H1 (cell line): ENCODE measurements around the gene SND1. TPM values are rescaled to one million over a fixed set of nuclear protein-coding genes. Genes with fewer than 3 reads are reported as not detected.

Source experiments
- SIRT6 ChIP-seq: IDR thresholded peaks from one replicate; pipeline ENCODE4 v1.7.1; 2012; ENCODE audit warnings: low read length, inconsistent platforms
- polyA plus RNA-seq, 7 experiments: library from polyadenylated mRNA; depleted of rRNA in 3 of 7; stranded (reverse) in 5 of 7; unstranded in 2 of 7; fragments of >200 nt in 5 of 7; fragments of 200-250 nt in 2 of 7; gene quantifications; 1 replicate in 5 of 7; 2 replicates in 1 of 7; 4 replicates in 1 of 7; pipeline versions ENCODE4 v1.2.1 to v1.2.3, GENCODE V29; 2011 to 2013; ENCODE audit warnings: missing spikeins in 2 of 7, mixed read lengths in 2 of 7
- total RNA-seq: library from RNA; stranded (reverse); fragmentation: NEBNext Ultra II Directional; extraction: Animal tissue kit (Norgen Biotek cat#: 25700); gene quantifications from 2 replicates; pipeline ENCODE4 v1.2.1, GENCODE V29; 2021
- TF ChIP-seq, protein P1 (sequence below): fragments of 300-600 bp; sonication (generic); IDR thresholded peaks from 2 replicates; pipeline ENCODE4 v1.7.1; 2012; ENCODE audit warnings: low read length, moderate library complexity, mild to moderate bottlenecking, inconsistent platforms; ENCODE audit not compliant: insufficient replicate concordance

The SND1 gene
- total and polyA plus RNA-seq, 2 of the 8 experiments (the other 6 are each of a cell fraction or from before 2014, with no cell fraction given), result 122 to 290 TPM

DNA sequence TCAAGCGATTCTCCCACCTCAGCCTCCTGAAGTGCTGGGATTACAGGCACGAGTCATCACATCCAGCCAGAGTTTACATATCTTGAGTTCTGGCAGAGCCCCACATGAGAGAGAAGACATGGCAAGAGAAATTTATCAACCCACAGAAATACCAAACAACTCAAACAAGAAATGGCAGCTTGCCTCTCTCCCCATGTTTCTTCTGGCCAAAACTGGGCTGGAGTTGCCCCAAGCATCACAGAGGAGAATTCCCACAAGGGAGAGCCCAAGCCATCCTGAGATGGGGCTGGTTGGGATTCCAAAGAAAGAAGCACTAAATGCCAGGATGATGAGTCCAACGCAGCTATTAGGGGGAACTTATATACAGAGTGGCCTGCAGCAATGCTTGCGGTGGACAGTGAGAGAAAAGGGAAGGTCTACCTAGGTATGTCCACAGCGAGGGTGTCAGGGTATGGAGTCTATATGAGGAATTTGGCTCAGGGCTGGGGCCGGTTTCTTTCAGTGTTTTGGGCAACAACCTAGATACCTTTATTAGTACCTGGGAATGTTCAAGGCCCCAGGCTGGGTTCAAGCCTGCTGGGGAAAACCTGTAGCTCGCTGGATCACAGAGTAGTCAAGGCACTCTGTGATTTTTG, 19.6 kb upstream of the SND1 start (continued):
- TF ChIP-seq, protein P1, sequence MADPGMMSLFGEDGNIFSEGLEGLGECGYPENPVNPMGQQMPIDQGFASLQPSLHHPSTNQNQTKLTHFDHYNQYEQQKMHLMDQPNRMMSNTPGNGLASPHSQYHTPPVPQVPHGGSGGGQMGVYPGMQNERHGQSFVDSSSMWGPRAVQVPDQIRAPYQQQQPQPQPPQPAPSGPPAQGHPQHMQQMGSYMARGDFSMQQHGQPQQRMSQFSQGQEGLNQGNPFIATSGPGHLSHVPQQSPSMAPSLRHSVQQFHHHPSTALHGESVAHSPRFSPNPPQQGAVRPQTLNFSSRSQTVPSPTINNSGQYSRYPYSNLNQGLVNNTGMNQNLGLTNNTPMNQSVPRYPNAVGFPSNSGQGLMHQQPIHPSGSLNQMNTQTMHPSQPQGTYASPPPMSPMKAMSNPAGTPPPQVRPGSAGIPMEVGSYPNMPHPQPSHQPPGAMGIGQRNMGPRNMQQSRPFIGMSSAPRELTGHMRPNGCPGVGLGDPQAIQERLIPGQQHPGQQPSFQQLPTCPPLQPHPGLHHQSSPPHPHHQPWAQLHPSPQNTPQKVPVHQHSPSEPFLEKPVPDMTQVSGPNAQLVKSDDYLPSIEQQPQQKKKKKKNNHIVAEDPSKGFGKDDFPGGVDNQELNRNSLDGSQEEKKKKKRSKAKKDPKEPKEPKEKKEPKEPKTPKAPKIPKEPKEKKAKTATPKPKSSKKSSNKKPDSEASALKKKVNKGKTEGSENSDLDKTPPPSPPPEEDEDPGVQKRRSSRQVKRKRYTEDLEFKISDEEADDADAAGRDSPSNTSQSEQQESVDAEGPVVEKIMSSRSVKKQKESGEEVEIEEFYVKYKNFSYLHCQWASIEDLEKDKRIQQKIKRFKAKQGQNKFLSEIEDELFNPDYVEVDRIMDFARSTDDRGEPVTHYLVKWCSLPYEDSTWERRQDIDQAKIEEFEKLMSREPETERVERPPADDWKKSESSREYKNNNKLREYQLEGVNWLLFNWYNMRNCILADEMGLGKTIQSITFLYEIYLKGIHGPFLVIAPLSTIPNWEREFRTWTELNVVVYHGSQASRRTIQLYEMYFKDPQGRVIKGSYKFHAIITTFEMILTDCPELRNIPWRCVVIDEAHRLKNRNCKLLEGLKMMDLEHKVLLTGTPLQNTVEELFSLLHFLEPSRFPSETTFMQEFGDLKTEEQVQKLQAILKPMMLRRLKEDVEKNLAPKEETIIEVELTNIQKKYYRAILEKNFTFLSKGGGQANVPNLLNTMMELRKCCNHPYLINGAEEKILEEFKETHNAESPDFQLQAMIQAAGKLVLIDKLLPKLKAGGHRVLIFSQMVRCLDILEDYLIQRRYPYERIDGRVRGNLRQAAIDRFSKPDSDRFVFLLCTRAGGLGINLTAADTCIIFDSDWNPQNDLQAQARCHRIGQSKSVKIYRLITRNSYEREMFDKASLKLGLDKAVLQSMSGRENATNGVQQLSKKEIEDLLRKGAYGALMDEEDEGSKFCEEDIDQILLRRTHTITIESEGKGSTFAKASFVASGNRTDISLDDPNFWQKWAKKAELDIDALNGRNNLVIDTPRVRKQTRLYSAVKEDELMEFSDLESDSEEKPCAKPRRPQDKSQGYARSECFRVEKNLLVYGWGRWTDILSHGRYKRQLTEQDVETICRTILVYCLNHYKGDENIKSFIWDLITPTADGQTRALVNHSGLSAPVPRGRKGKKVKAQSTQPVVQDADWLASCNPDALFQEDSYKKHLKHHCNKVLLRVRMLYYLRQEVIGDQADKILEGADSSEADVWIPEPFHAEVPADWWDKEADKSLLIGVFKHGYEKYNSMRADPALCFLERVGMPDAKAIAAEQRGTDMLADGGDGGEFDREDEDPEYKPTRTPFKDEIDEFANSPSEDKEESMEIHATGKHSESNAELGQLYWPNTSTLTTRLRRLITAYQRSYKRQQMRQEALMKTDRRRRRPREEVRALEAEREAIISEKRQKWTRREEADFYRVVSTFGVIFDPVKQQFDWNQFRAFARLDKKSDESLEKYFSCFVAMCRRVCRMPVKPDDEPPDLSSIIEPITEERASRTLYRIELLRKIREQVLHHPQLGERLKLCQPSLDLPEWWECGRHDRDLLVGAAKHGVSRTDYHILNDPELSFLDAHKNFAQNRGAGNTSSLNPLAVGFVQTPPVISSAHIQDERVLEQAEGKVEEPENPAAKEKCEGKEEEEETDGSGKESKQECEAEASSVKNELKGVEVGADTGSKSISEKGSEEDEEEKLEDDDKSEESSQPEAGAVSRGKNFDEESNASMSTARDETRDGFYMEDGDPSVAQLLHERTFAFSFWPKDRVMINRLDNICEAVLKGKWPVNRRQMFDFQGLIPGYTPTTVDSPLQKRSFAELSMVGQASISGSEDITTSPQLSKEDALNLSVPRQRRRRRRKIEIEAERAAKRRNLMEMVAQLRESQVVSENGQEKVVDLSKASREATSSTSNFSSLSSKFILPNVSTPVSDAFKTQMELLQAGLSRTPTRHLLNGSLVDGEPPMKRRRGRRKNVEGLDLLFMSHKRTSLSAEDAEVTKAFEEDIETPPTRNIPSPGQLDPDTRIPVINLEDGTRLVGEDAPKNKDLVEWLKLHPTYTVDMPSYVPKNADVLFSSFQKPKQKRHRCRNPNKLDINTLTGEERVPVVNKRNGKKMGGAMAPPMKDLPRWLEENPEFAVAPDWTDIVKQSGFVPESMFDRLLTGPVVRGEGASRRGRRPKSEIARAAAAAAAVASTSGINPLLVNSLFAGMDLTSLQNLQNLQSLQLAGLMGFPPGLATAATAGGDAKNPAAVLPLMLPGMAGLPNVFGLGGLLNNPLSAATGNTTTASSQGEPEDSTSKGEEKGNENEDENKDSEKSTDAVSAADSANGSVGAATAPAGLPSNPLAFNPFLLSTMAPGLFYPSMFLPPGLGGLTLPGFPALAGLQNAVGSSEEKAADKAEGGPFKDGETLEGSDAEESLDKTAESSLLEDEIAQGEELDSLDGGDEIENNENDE, result no peak
- TF ChIP-seq SIRT6, result no peak
- TF ChIP-seq, all 59 proteins: peak for 0
